Globus pallidus (tissue), 1 donor: ENCODE data around the gene IRF8.

Experiments
- DNase-seq: peaks from one replicate; pipeline ENCODE4 v3.0.0-alpha.2; 2015; ENCODE audit warnings: low spot score

The IRF8 gene

DNA sequence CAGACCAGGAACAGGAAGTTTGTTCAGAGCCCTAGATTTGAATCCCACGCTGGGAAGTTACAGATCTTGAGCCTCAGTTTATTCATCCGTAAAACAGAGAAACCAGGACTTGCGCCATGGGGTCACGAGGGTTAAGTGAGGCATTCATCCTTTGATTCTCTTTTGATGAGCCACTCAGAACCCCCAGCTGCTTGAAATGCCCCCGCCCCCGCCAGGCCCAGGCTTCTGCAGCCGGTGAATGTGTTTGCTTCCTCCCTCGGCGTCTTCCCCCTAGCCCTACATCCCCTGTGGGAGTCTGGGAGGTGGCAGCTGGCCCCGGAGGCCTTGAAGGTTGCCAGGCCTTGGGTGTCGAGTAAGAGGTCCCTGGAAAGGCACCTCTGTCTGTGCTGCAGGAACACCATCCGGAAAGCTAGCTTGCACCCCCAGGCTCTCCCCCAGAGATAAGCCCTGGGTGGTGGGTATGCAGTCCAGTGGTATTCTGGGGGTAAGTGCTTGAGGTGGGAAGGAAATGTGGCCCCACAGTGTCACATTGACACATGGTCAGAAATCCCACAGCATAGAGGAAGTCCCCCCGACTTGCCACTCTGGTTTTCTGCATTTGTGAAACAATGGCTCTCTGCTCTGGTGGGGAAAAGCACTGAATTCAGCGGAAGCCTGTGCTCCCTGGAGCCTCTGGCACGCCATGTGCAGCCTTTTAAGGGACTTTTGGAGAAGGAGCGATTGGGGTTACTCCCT, 14.9 kb downstream of the IRF8 start:
- no peak for DNase-seq

DNA sequence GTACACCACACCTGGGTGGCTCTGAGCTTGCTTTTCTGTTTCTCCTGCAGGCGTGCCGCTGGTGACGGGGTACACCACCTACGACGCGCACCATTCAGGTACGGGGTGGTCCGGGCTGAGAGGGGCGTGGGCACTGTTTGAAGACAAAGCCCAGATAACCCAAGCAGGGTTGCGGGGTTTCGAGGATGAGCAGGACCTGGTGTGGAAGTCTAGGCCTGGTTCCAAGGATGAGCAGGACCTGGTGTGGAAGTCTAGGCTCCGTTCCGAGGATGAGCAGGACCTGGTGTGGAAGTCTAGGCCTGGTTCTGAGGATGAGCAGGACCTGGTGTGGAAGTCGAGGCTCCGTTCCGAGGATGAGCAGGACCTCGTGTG, 15.4 kb downstream of the IRF8 start:
- DNase-seq, result no peak

DNA sequence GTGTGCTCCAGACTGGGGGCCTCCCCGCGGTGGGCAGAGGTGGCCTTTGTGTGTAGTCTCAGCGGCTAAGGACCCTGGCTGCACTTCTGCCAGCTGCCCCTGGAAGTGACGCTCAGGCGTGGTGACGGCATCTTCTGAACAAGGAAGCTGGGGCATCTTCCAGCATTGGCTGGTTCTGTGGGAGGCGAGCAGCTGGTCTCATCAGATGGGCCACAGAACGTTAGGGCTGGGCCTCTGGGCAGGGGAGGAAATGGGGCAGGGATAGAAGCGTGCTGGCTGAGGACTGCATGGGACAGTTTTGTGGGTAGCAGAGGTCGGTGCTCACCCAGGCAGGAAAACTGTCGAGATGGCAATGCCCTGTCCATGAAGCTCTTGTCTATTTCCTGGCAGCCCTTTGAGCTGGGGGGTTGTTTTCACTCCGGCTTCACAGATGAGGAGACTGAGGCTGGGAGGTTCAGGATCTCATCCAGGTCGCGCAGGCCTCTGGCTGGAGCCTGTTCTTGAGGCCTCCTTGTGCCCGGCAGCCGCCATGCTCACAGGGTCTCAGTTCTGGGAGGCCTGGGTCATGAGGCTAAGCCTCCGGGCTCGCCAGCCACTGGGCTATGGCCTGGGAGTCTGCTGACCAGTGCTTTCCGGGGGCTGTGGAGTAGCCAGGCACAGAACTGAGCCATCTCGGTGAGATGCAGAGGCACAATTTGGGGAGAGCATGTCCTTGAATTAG, 16.3 kb downstream of the IRF8 start:
- no peak for DNase-seq

GRCh38 chr16:85916141-85916890, 17.4 kb downstream of the IRF8 start:
- DNase-seq, result no peak

DNA sequence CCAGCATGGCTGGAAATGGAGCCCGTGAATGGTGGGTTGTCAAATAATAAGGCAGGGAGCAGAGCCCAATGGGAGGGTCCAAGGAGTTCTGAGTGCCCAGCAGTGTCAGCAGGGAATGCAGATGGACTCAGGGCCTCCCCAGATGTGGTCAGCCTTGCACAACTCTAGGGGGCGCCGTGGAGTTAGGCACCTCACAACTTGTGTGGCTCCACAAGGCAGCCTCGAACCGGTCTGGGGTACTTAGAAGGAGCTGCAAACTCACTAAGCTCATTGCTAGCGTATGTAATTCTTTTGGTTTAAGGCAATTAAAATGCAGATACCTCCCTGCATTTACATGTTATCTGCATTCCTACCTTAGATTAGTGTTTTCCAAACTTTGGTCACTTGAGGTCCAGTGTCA, 18.1 kb downstream of the IRF8 start:
- DNase-seq, result no peak

DNA sequence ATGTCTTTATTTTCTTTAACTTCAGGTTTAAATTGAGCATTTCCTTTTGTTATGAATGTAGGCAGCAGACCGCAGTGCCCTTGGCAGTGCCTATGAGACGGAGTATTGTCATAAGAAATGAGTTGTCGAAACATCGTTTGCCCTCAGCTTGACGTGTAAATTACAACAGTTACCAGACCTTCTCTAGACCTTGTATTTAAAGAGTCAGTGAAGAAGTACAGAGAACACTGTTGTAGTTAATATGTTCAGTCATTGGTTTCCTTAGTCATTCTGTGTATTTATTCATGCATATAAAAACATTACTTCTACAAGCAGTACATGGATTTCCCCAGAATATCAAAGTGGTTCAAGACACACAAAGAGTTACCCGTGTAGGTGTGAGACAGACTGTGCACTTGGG, 19.0 kb downstream of the IRF8 start:
- DNase-seq, result no peak

DNA sequence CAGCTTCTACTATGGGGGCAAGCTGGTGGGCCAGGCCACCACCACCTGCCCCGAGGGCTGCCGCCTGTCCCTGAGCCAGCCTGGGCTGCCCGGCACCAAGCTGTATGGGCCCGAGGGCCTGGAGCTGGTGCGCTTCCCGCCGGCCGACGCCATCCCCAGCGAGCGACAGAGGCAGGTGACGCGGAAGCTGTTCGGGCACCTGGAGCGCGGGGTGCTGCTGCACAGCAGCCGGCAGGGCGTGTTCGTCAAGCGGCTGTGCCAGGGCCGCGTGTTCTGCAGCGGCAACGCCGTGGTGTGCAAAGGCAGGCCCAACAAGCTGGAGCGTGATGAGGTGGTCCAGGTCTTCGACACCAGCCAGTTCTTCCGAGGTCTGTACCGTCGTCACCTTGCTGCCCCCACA, 19.5 kb downstream of the IRF8 start:
- no peak for DNase-seq

DNA sequence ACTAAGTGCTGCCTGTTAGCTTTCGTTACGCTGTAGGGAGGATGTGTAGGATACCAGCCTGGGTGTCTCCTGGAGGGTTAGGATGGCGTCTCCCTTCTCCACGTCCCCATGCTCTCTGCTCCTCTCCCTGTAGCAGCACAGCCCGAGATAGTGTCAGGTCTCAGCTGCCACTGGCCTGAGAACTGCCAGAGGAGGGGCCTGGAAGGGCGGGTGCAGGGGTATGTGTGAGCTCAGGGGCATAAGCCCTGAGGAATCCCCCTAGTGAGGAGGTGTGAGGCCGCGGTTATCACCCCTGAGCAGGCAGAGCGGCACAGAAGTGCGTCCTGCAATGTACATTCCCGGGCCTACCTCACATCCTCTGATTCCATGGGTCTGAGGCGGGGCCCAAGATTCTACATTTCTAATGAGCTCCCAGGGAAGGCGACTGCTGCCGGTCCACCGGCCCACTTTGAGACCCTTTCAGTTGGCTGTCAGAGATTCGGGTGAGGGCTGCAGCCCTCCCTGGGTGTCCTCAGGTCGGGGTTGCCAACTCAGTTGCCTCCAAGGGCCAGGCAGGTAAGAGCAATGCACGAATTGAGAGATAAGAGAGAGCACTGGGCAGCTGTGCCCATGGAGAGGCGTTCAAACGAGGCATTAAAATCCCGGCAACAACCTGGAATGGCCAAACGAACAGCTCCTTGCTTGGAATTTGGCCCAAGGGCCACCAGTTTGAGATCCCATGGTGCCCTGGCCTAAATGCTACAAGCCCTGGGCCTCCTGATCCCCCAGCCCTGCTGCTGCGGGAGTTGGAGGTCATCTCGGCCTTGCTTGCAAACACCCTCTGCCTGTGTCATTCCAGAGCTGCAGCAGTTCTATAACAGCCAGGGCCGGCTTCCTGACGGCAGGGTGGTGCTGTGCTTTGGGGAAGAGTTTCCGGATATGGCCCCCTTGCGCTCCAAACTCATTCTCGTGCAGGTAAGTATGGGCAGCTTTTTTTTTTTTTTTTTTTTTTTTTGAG, 20.6 kb downstream of the IRF8 start:
- no peak for DNase-seq

GRCh38 chr16:85921026-85921425, 22.1 kb downstream of the IRF8 start:
- no peak for DNase-seq

DNA sequence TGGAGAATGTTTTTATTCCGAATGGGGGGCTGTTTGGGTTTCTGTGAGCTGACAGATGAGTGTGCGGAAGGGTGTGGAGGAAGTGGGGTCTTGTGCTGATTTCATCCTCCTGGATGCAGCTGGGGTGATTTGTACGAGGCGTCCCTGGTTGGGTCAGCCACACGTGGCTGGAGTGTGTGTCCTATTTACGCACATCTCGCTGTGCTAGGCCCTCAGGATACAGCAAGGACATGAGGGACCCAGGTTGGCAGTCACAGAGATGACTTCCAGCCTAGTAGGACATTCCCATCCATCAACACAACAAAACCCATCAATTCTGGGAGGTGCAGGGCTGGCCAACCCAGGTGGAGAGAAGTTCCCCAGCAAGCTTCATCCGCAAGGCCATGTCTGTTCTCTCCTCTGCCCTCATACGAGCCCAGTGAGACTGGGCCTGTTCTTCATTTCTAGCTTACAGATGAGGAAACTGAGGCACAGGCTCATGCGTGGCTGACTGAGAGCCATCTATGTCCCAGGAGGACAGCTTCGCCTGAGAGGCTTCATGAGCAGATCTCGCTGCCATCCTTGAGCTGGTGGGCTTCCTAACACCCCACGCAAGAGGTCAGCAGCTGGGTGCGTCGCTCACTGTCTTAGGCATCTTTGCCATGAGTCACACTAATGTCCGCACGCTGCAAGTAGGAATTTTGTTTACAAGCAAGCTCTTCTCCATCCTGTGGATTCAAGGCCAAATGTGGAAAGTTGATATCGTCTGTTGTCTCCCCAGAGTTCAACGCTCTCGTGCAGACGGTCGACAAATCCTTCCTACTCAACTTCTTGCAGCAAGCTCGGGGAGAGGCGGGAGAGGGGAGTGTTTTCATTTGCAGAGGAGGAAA, 24.4 kb downstream of the IRF8 start:
- no peak for DNase-seq

GRCh38 chr16:85924675-85925074, 25.7 kb downstream of the IRF8 start:
- DNase-seq, result no peak

- DNase-seq, result no peak
Measured at GRCh38 chr16:85926370-85926769, 27.4 kb downstream of the IRF8 start.

GRCh38 chr16:85927371-85927770, 28.4 kb downstream of the IRF8 start:
- DNase-seq, result no peak

GRCh38 chr16:85927959-85928358, 29.0 kb downstream of the IRF8 start:
- no peak for DNase-seq

GRCh38 chr16:85928401-85928820, 29.4 kb downstream of the IRF8 start:
- DNase-seq, result no peak

DNA sequence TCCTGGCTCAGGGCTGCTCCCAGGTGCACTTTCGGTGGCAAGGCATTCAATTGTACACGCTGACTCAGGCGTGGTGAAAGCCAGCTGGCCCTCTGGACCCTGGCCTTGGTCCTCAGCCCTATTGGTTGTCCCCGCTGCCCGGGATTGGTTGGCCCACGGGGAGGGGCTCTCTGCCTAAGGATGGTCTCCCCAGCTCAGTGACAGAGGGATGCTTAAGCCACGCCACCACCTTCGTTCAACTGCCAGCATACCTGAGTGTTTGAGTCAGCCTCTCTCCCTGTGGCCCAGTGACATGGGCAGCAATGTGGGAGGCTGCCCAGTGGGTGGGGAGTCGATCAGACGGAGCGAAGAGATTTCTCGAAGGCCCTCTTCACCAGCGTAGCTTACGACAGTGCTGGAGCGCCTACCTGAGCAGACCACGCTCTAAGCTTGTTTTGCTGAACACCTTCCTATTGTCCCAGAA, 30.3 kb downstream of the IRF8 start:
- DNase-seq, result no peak

GRCh38 chr16:85930301-85930700, 31.3 kb downstream of the IRF8 start:
- no peak for DNase-seq

- DNase-seq, result no peak
Measured at GRCh38 chr16:85931596-85932402, 32.8 kb downstream of the IRF8 start.

- no peak for DNase-seq
Measured at GRCh38 chr16:85934210-85934609, 35.2 kb downstream of the IRF8 start.
